GM21423 (cell line): ENCODE data around the gene BARD1.
A peak's percentile ranks its signal among the peaks of the same experiment; 100 is the strongest.
"Not testable (repeated sequence)": the region's sequence is repeated elsewhere in the genome, so short reads cannot be mapped to it uniquely, and the experiment has no call there.

ENCODE experiments used
- ATAC-seq: cut with Tn5 transposase; IDR thresholded peaks from one replicate; pipeline ENCODE4 v1.9.1; 2021; ENCODE audit warnings: mild to moderate bottlenecking, moderate library complexity; ENCODE audit not compliant: unreplicated experiment

BARD1 gene

GRCh38 chr2:214772443-214773015, 37.0 kb downstream of the BARD1 start:
- no peak for ATAC-seq

- no peak for ATAC-seq
These were observed 44.3 kb downstream of the BARD1 start for GRCh38 chr2:214765180-214765579.

- ATAC-seq, result no peak
These were observed 56.0 kb downstream of the BARD1 start for GRCh38 chr2:214753455-214753854.

DNA sequence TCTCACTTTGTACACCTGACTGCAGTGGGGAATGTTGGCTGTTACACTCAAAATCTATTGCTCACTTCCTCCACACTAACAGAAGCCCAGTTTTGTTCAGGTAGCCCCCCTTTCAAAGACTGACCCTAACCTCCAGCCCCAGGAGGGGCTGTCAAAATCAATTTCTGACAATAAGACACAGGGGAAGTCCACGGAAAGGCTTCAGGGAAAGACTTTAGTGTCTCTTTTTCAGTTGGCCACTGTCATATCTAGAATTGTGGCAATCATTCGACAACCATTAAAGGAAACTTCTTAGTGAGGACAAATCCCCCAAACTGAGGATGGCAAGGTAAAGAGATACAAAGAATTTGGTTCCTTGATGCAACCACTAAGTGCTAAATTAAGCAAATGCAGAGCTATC, 59.0 kb downstream of the BARD1 start:
- no peak for ATAC-seq

- peak; percentile 36 for ATAC-seq
These were observed 61.5 kb downstream of the BARD1 start for GRCh38 chr2:214747992-214748391.

DNA sequence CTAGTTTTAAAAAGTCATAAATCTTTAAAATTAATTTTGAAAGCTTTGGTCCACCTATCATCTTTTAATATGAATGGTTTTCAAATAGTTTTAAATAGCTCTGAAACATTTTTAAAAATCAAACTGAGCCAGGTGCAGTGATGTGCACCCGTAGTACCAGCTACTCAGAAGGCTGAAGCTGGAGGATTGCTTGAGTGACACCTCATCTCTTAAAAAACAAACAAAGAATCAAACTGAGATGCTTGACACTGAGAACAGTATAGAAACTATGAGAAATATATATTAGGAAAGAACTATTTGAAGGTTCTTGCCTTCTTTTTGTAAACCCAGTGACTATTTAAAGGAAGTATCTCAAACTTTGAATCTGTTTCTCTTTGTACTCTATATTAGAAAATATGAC, 67.4 kb downstream of the BARD1 start:
- ATAC-seq, result no peak

- no peak for ATAC-seq
These were observed 68.6 kb downstream of the BARD1 start for GRCh38 chr2:214740867-214741395.

DNA sequence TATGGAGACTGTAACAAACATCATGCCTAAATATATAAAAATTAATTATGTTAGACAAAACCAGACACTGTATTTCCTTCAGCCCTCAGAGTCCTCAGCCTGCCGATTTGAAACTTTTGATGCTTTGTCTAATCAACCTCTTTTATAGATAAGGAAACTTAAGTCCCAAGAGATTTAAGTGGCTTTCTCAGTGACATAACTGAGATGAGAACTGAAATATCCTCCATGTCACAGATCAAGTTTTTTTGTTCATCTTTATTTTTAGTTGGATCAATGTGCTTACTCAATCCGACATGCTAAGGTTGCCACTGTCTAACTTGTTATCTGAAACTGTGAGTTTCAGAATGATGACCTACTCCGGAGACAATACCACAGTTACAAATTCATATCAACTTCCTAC, 72.3 kb downstream of the BARD1 start:
- ATAC-seq, result peak; percentile 96

GRCh38 chr2:214730800-214731407, 78.6 kb downstream of the BARD1 start:
- ATAC-seq, result no peak

GRCh38 chr2:214730248-214730647, 79.2 kb downstream of the BARD1 start:
- ATAC-seq, result no peak

DNA sequence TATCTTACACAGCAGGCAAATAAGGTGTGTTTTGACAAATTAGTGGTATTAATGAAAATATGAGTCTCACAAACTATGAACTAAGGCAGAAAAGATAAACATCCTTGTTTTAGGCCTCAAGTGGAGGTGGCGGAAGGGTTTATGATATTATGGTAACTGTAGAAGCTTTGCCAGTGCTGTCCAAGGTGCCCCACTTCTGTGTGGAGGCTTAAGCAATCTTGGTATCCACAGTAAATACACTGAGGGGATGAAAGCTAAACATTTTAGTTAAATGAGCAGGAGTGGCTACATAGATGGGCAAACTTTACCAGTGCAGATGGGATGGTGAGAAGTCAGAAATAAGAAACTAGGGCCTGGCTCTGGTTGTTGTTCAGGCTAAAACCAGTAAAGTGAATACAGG, 84.7 kb downstream of the BARD1 start:
- no peak for ATAC-seq

GRCh38 chr2:214717837-214718236, 91.6 kb downstream of the BARD1 start:
- ATAC-seq, result not testable (repeated sequence)

DNA sequence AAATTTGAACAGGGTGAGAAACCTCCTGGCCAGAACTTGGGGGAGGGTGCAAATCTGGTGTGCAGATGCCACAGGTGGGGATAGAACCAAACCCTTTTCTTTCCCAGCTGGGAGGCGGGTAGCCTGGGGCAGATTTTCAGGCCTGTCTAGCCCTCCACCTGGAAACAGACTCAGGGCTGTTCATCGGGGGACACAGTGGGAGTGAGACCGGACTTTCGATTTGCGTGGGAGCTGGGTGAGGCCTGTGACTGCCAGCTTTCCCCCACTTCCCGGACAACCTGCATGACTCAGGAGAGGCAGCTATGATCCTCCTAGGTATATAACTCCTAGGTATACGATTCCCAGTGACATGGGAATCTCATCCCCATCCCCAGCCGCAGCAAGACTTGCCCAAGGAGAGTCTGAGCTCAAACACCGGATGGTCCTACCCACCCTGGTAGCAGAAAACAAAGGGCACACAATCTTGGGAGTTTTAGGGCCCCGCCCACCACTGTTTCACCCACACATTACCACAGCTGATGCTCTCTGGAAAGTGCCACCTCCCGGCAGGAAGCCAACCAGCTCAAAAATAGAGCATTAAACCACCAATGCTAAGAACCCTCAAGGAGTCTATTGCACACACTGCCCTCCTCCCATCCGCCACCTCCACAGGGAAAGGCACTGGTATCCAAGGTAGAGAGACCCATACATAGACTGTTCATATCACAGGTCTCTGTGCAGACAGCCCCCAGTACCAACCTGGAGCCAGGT, 92.5 kb downstream of the BARD1 start:
- ATAC-seq, result no peak

DNA sequence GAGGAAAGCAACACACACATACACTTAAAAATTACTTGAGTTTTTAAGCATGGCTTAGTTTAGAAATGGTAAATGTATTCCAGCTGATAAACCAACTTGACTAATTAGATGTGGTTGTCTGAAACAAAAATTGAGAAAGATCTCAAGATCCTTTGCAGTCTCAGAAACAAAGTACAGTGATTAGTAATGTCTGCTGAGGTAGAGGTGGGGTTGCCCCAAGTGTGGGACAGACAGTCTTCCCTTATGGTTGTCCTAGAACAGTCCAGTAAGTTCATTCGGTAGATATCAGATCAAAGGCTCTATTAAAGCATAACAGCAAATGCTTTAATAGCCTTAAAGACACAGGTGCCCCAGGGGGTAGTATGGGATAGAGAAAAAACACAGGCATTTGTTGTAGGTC, 94.5 kb downstream of the BARD1 start:
- ATAC-seq, result no peak

- ATAC-seq, result no peak
These were observed 96.2 kb downstream of the BARD1 start for GRCh38 chr2:214713080-214713830.

GRCh38 chr2:214710729-214711128, 98.8 kb downstream of the BARD1 start:
- ATAC-seq, result no peak

- no peak for ATAC-seq
These were observed 102.5 kb downstream of the BARD1 start for GRCh38 chr2:214706986-214707385.

DNA sequence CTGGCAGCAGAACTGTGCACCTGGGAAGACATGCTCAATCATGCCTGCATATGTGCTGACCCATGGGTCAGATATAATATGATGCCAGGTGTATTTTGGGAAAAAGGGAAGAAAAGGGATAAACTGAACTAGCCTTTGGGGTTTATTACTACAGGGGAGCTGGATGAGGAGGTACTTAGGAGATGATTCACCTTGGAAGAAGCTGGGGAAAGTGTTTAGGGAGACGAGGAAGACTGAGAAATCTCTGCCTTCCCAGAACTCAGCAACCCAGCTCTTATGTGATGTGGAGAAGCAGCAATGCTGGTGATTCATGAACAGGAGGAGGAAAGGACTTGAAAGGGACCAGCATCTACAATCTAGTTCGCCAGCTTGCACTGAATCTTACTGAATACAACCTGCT, 110.2 kb downstream of the BARD1 start:
- no peak for ATAC-seq

DNA sequence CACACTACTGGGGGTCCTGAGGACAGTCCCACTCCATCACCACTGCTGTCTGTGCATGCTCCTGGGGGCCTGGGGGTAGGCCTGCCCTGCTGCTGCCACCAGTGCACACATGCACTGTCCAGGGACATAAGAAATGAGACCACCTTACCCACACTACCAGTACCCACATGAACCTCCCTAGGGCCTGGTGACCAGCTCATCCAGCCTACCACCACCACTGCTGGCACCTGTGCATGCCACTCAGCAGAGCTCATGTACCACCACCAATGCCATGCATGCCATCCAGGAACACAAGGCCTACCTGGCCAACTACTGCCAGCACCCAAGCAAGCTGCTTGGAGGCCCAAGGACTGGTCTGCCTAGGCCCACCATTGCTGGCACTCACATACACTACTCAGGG, 112.8 kb downstream of the BARD1 start:
- ATAC-seq, result no peak

- no peak for ATAC-seq
These were observed 113.7 kb downstream of the BARD1 start for GRCh38 chr2:214695789-214696188.

DNA sequence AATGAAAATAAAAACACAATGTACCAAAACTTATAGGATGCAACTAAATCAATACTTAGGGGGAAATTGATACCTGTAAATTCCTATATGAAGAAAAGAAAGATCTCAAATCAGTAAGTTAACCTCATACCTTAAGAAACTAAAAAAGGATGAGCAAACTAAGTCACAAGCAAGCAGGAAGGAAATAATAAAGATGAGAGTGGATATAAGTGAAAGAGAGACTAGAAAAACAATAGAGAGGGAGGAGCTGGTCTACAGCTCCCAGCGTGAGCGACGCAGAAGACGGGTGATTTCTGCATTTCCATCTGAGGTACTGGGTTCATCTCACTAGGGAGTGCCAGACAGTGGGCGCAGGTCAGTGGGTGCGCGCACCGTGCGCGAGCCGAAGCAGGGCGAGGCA, 125.9 kb downstream of the BARD1 start:
- not testable (repeated sequence) for ATAC-seq
